MM.1S (cell line): Measurements from ENCODE around the gene SERPINB6.
"Not testable (repeated sequence)": the region's sequence is repeated elsewhere in the genome, so short reads cannot be mapped to it uniquely, and the experiment has no call there.

Experiments used
- DNase-seq: peaks from one replicate; pipeline ENCODE4 v3.0.0-alpha.2; 2015
- H2AFZ ChIP-seq: fragments of 300-600 bp; sonication (generic); 2 replicates; pipeline ENCODE4 v1.6.0; 2016; ENCODE audit warnings: antibody characterized with exemption, low read length
- H3F3A ChIP-seq: fragments of 300-600 bp; sonication (generic); 2 replicates; pipeline ENCODE4 v1.6.1; 2016; ENCODE audit warnings: mild to moderate bottlenecking, antibody characterized with exemption, low read length, moderate library complexity, mixed read lengths; ENCODE audit not compliant: insufficient read depth
- H3K27ac ChIP-seq: fragments of 300-600 bp; sonication (generic); 2 replicates; pipeline ENCODE4 v1.5.1; 2016; ENCODE audit warnings: mild to moderate bottlenecking, low read length
- H3K27me3 ChIP-seq: fragments of 300-600 bp; sonication (generic); replicated peaks from 2 replicates; pipeline ENCODE4 v1.6.0; 2016; ENCODE audit warnings: low read length; ENCODE audit not compliant: insufficient read depth
- H3K36me3 ChIP-seq: fragments of 300-600 bp; sonication (generic); replicated peaks from 2 replicates; pipeline ENCODE4 v1.6.1; 2016; ENCODE audit warnings: mild to moderate bottlenecking, low read length, mixed read lengths; ENCODE audit not compliant: insufficient read depth
- H3K4me1 ChIP-seq: fragments of 300-600 bp; sonication (generic); 2 replicates; pipeline ENCODE4 v1.6.1; 2016; ENCODE audit warnings: low read length, mixed read lengths
- H3K4me2 ChIP-seq: fragments of 300-600 bp; sonication (generic); 2 replicates; pipeline ENCODE4 v1.6.0; 2016; ENCODE audit warnings: low read depth, low read length
- H3K4me3 ChIP-seq: fragments of 300-600 bp; sonication (generic); 2 replicates; pipeline ENCODE4 v1.5.1; 2016; ENCODE audit warnings: low read length, mixed read lengths
- H3K79me2 ChIP-seq: fragments of 300-600 bp; sonication (generic); 2 replicates; pipeline ENCODE4 v1.6.1; 2016; ENCODE audit warnings: mixed run types, low read length, mixed read lengths
- H3K9ac ChIP-seq: fragments of 300-600 bp; sonication (generic); 2 replicates; pipeline ENCODE4 v1.6.1; 2016; ENCODE audit warnings: low read length, mixed read lengths
- H3K9me2 ChIP-seq: fragments of 300-600 bp; sonication (generic); replicated peaks from 2 replicates; pipeline ENCODE4 v1.6.1; 2016; ENCODE audit warnings: mild to moderate bottlenecking, low read length, mixed read lengths; ENCODE audit not compliant: insufficient read depth
- H3K9me3 ChIP-seq: fragments of 300-600 bp; sonication (generic); replicated peaks from 2 replicates; pipeline ENCODE4 v1.6.1; 2016; ENCODE audit warnings: mild to moderate bottlenecking, low read length, mixed read lengths; ENCODE audit not compliant: insufficient read depth
- H4K20me1 ChIP-seq: fragments of 300-600 bp; sonication (generic); 2 replicates; pipeline ENCODE4 v1.6.1; 2016; ENCODE audit warnings: mild to moderate bottlenecking, low read length, moderate library complexity, mixed read lengths; ENCODE audit not compliant: insufficient read depth
- EZH2 ChIP-seq: fragments of 300-600 bp; sonication (generic); optimal IDR thresholded peaks from 2 replicates; pipeline ENCODE3; 2017; ENCODE audit warnings: low read depth, mild to moderate bottlenecking, antibody characterized with exemption, low read length, mixed read lengths
- EZH2phosphoT487 ChIP-seq: fragments of 300-600 bp; sonication (generic); IDR thresholded peaks from 2 replicates; pipeline ENCODE4 v1.6.1; 2018; ENCODE audit warnings: antibody characterized with exemption, low read length
- TF ChIP-seq, protein P1 (sequence below): fragments of 300-600 bp; sonication (generic); IDR thresholded peaks from 2 replicates; pipeline ENCODE4 v1.5.1; 2016; ENCODE audit warnings: antibody characterized with exemption, low read length, mixed read lengths

Gene SERPINB6

GRCh38 chr6:2935566-2936291 lies 35.6 kb downstream of the SERPINB6 start:
- TF ChIP-seq EZH2 (no peak), EZH2phosphoT487 (no peak)
- TF ChIP-seq, protein P1, sequence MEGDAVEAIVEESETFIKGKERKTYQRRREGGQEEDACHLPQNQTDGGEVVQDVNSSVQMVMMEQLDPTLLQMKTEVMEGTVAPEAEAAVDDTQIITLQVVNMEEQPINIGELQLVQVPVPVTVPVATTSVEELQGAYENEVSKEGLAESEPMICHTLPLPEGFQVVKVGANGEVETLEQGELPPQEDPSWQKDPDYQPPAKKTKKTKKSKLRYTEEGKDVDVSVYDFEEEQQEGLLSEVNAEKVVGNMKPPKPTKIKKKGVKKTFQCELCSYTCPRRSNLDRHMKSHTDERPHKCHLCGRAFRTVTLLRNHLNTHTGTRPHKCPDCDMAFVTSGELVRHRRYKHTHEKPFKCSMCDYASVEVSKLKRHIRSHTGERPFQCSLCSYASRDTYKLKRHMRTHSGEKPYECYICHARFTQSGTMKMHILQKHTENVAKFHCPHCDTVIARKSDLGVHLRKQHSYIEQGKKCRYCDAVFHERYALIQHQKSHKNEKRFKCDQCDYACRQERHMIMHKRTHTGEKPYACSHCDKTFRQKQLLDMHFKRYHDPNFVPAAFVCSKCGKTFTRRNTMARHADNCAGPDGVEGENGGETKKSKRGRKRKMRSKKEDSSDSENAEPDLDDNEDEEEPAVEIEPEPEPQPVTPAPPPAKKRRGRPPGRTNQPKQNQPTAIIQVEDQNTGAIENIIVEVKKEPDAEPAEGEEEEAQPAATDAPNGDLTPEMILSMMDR: no peak
- Histone ChIP-seq H4K20me1 (no peaks in the 10 kb centered on the region), H3K27ac (no peak overlapping the region), H3F3A (peaks cover 43% of the 10 kb centered on the region), H3K4me2 (no peak overlapping the region), H3K9me2 (no peaks in the 10 kb centered on the region), H3K79me2 (no peaks in the 10 kb centered on the region), H2AFZ (no peak overlapping the region), H3K36me3 (no peaks in the 10 kb centered on the region), H3K4me3 (no peak overlapping the region), H3K9me3 (no peaks in the 10 kb centered on the region), H3K9ac (no peak overlapping the region), H3K4me1 (peaks cover 28% of the 10 kb centered on the region), H3K27me3 (peaks cover 27% of the 10 kb centered on the region)
- DNase-seq: no peak

DNA sequence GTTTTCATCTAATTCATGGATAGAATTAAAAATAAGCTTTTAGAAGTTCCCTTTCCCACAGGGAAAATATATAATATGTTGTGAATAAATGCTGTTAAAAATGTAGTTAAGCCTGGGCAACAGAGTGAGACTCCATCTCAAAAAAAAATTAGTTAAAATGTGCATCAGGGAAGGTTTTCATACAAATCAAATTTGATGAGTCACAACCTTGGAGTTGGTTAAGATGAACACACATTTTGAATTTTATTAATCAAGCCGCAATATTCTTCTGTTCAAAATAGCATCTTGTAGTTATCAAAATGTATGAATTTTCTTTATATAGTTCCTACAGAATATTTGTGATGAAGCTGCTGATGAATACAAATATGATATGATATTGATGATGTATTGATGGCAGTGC lies 37.3 kb downstream of the SERPINB6 start:
- H3K27me3 ChIP-seq: peaks cover 25% of the 10 kb centered on the region
- H2AFZ ChIP-seq: no peak overlapping the region

GRCh38 chr6:2932911-2933310 lies 38.5 kb downstream of the SERPINB6 start:
- peaks cover 32% of the 10 kb centered on the region for H3F3A ChIP-seq
- not testable (repeated sequence) for H3K4me3 ChIP-seq, DNase-seq, H4K20me1 ChIP-seq, H3K9me3 ChIP-seq, H3K9me2 ChIP-seq, H2AFZ ChIP-seq, H3K79me2 ChIP-seq, H3K27ac ChIP-seq, H3K36me3 ChIP-seq, H3K4me2 ChIP-seq, H3K9ac ChIP-seq
- H3K27me3 ChIP-seq: peaks cover 14% of the 10 kb centered on the region
- peaks cover 21% of the 10 kb centered on the region for H3K4me1 ChIP-seq

More for the DNA sequence above, 37.3 kb downstream of the SERPINB6 start:
- Histone ChIP-seq H3K79me2 (no peaks in the 10 kb centered on the region), H3K27ac (no peak overlapping the region), H3K9me3 (no peaks in the 10 kb centered on the region), H3K4me3 (no peak overlapping the region), H3K4me1 (peaks cover 24% of the 10 kb centered on the region), H4K20me1 (no peaks in the 10 kb centered on the region), H3K9me2 (no peaks in the 10 kb centered on the region), H3K9ac (no peak overlapping the region), H3K4me2 (no peak overlapping the region), H3K36me3 (no peaks in the 10 kb centered on the region), H3F3A (peaks cover 33% of the 10 kb centered on the region)
- no peak for DNase-seq
- no peak for TF ChIP-seq EZH2
- TF ChIP-seq, protein P1: no peak
- TF ChIP-seq EZH2phosphoT487: no peak
